Prostate gland (tissue), 2 donors: ENCODE results near the gene GBP2. TPM values are rescaled to one million over a fixed set of nuclear protein-coding genes. Genes with fewer than 3 reads are reported as not detected.
A peak's percentile ranks its signal among the peaks of the same experiment; 100 is the strongest.

Experiments
- DNase-seq: peaks from one replicate; pipeline ENCODE4 v3.0.0-alpha.2; 2019; ENCODE audit warnings: low spot score
- H3K27ac ChIP-seq, 2 donors: fragments of 200-600 bp; sonication (generic); 2 replicates each; pipeline ENCODE4 v1.5.1; 2017 to 2019
- H3K27me3 ChIP-seq: fragments of 200-600 bp; sonication (generic); replicated peaks from 2 replicates; pipeline ENCODE4 v1.5.1; 2019; ENCODE audit not compliant: insufficient read depth
- H3K36me3 ChIP-seq, 2 donors: fragments of 200-600 bp; sonication (generic); 1 replicate in 1 of 2; 2 replicates in 1 of 2; pipeline versions ENCODE4 v1.5.1 to v1.8.1; 2017 to 2019
- H3K4me1 ChIP-seq: fragments of 200-600 bp; sonication (generic); replicated peaks from 2 replicates; pipeline ENCODE4 v1.5.1; 2019
- H3K4me3 ChIP-seq, 2 donors: fragments of 200-600 bp; sonication (generic); 2 replicates each; pipeline ENCODE4 v1.5.1; 2017 to 2019
- H3K9me3 ChIP-seq: fragments of 200-600 bp; sonication (generic); 2 replicates; pipeline ENCODE4 v1.5.1; 2017
- POLR2A ChIP-seq: fragments of 450-650 bp; IDR thresholded peaks from one replicate; pipeline ENCODE4 v1.6.1; 2016; ENCODE audit warnings: antibody characterized with exemption, mild to moderate bottlenecking
- POLR2AphosphoS5 ChIP-seq: sonication (generic); formaldehyde crosslinking; IDR thresholded peaks from one replicate; pipeline ENCODE4 v1.6.1; 2017; ENCODE audit warnings: antibody characterized with exemption
- WGBS: methylation state at CpG from one replicate; pipeline ENCODE4 v1.1.5; 2018; 5-methylcytosine and 5-hydroxymethylcytosine counted together
- intact Hi-C: fragments of 100-400 bp; cut with DNase I; formaldehyde crosslinking; loops from one replicate; pipeline ENCODE4 v1.14.2; 2022
- total RNA-seq, 2 donors: library from RNA; depleted of rRNA; stranded (reverse); fragments of >200 nt; gene quantifications; one replicate each; pipeline ENCODE4 v1.1.0, GENCODE V29; 2016
- TF ChIP-seq, protein P1 (sequence below), 4 experiments: fragments of 200-600 bp in 2 of 4; fragments of 450-650 bp in 2 of 4; sonication (generic) in 2 of 4; IDR thresholded peaks; 1 replicate in 3 of 4; 2 replicates in 1 of 4; pipeline ENCODE4 v1.5.1; 2016 to 2019; ENCODE audit warnings: antibody characterized with exemption in 4 of 4, mild to moderate bottlenecking in 2 of 4, moderate library complexity in 2 of 4

GBP2 gene
- total RNA-seq, 2 donors from 2014 or later, result 34.8 to 66.4 TPM

DNA sequence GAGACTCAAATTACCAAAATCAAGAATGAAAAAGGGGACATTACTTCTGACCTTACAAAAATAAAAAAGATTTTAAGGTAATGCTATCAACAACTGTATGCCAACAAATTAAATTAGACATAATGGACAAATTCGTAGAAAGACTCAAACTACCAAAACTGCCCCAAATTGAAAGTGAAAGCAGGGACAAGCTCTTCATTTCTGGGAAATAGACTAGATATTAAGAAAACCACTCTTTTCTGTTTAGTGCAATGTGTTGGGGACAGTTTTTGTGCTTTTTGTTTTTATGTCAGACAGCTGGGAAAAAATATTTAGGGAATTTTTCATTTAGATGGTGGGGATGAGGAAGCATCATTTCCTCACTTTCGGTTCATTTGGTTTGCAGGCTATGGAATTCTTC lies 56.0 kb downstream of the GBP2 start:
- Histone ChIP-seq H3K27me3 (no peaks in the 10 kb centered on the region), H3K27ac (no peak overlapping the region), H3K36me3 (no peaks in the 10 kb centered on the region), H3K9me3 (no peaks in the 10 kb centered on the region), H3K4me3 (no peak overlapping the region), H3K4me1 (no peaks in the 10 kb centered on the region)
- intact Hi-C loops, result no loop called here
- no peak for DNase-seq
- TF ChIP-seq POLR2AphosphoS5 (no peak), POLR2A (no peak)
- TF ChIP-seq, protein P1, sequence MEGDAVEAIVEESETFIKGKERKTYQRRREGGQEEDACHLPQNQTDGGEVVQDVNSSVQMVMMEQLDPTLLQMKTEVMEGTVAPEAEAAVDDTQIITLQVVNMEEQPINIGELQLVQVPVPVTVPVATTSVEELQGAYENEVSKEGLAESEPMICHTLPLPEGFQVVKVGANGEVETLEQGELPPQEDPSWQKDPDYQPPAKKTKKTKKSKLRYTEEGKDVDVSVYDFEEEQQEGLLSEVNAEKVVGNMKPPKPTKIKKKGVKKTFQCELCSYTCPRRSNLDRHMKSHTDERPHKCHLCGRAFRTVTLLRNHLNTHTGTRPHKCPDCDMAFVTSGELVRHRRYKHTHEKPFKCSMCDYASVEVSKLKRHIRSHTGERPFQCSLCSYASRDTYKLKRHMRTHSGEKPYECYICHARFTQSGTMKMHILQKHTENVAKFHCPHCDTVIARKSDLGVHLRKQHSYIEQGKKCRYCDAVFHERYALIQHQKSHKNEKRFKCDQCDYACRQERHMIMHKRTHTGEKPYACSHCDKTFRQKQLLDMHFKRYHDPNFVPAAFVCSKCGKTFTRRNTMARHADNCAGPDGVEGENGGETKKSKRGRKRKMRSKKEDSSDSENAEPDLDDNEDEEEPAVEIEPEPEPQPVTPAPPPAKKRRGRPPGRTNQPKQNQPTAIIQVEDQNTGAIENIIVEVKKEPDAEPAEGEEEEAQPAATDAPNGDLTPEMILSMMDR (IDR thresholded peaks at IDR 0.05), result no peak
- 62% methylated on average over 2 of the region's 2 CpGs for WGBS

DNA sequence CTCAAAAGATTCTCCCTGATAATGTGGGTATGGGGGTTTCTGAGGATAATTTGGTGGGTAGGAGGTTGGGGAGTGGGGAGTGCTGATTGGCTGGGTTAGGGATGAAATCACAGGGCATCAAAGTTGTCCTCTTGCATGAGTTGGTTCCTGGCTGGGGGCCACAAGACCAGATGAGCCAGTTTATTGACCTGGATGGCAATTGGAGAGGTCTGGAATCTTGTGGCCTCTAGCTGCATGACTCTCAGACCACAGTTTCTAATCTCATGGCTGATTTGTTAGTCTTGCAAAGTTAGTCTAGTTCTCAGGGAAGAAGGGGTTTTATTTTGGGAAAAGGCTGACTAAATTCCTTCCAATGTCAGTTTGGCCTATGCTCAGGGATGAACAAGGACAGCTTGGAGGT lies 57.6 kb downstream of the GBP2 start:
- no peaks in the 10 kb centered on the region for H3K9me3 ChIP-seq
- no peak overlapping the region for H3K27ac ChIP-seq
- no peak for TF ChIP-seq POLR2A
- TF ChIP-seq POLR2AphosphoS5, result no peak
- TF ChIP-seq, protein P1 (IDR thresholded peaks at IDR 0.05), result no peak
- H3K4me3 ChIP-seq, result no peak overlapping the region
- no peaks in the 10 kb centered on the region for H3K4me1 ChIP-seq
- intact Hi-C loops, result no loop called here
- DNase-seq, result no peak
- no peaks in the 10 kb centered on the region for H3K36me3 ChIP-seq
- H3K27me3 ChIP-seq, result no peaks in the 10 kb centered on the region

DNA sequence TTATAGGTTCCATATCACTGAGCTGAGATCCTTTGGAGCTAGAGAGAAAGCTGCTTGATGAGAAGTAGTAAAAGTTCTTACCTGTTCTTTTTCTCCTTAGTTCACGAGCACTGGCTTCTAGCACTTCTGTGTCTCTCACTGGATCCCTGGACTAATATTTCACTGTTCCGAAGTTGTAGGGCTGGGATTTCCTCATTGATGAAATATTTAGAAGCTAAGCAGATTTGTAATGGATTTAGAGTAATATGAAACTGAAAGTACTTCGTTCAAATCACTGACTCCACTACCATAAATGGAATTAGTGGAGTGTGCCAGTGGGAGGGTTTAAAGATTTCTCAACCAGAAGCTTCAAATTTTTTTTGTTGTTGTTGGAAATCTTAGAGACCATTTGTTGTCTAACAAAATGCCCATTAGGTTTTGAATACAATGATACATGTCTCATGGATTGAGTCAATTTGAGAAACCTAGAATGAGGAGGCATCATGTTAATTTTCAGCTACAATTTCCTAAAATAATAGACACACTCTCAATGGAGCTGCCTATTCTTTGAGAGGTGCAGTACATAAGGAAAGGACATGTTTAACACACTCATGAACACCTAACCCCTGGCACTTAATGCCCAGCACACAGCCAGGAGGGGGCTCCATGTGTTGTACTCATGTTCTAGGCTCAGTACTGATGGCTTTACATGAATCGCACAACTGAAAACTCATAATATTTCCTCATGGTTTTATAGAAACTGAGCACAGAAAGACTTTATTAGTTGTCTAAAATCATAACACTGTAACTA lies 60.6 kb downstream of the GBP2 start, which contains the start of gene GBP1:
GBP1 (minus strand) TSS at position 130 of the 790 bp plus-strand sequence. CDS start 1,974 bp downstream, outside the sequence.
- no peaks in the 10 kb centered on the region for H3K4me1 ChIP-seq

DNA sequence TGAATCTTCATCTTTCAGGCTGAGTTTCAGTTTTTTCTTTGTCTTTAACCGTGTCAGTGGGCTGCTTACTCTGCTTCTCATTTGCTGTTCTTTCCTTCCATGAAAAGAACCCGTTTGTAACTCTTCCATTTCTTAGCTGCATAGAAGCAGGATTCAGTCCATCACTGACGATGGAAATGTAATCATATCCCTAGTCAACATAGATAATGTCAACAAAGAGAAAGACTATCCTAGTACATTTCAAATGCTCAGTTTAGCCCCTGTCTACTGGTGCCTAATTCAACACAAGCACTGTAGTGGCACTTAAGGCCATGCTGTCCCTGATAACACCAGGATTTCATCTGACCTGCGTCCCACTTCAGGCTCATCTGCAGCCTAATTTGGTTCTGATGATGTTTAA lies 61.3 kb downstream of the GBP2 start:
- Histone ChIP-seq H3K27ac (peak overlapping the region; percentile 84 to 86), H3K27me3 (no peaks in the 10 kb centered on the region), H3K9me3 (no peaks in the 10 kb centered on the region), H3K4me3 (peak overlapping the region; percentile 23 to 34), H3K36me3 (no peaks in the 10 kb centered on the region), H3K4me1 (no peaks in the 10 kb centered on the region)
- intact Hi-C loops, result no loop called here
- TF ChIP-seq, protein P1 (IDR thresholded peaks at IDR 0.05), result no peak
- TF ChIP-seq POLR2AphosphoS5 (no peak), POLR2A (no peak)
- WGBS, result 3% methylated on average over 4 of the region's 4 CpGs
- DNase-seq, result no peak

More for the DNA sequence above, 60.6 kb downstream of the GBP2 start, which contains the start of gene GBP1:
- intact Hi-C loops, result no loop called here
- Histone ChIP-seq H3K36me3 (no peaks in the 10 kb centered on the region), H3K27me3 (no peaks in the 10 kb centered on the region), H3K9me3 (no peaks in the 10 kb centered on the region), H3K4me3 (peak within 1 kb of the TSS; percentile 23 to 34), H3K27ac (peak within 1 kb of the TSS; percentile 84 to 86)
- TF ChIP-seq POLR2AphosphoS5 (peak; percentile 70), POLR2A (peak; percentile 26)
- TF ChIP-seq, protein P1 (IDR thresholded peaks at IDR 0.05), result no peak
- WGBS, result 15% methylated on average over 4 of the region's 4 CpGs
- peak; percentile 38 for DNase-seq

DNA sequence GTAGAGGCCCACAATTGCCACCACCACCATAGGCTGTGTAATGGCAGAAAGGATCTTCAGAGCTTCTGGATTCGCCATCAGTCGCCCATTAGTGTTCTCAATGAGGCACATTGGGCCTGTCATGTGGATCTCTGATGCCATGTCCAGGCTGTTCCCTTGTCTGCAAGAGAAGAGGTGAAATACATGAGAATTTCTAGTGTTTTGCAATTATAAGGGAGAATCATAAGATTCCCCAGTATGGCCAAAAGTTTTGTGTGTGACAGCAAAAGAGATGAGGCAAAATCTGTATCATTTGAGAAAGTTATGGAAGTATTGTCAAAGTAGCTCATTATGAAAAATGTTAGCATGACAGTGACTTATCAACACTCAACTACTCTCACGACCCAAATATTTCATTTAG lies 62.8 kb downstream of the GBP2 start:
- Histone ChIP-seq H3K27ac (peak overlapping the region; percentile 84 to 86), H3K27me3 (no peaks in the 10 kb centered on the region), H3K9me3 (no peaks in the 10 kb centered on the region), H3K4me3 (no peak overlapping the region), H3K36me3 (no peaks in the 10 kb centered on the region), H3K4me1 (no peaks in the 10 kb centered on the region)
- DNase-seq, result no peak
- WGBS, result 86% methylated on average over 3 of the region's 3 CpGs
- intact Hi-C loops, result loop anchor here (2.0 kb wide), 2 partner anchors 42 to 78 kb away; no protein-coding TSS in a partner anchor
- TF ChIP-seq POLR2A (no peak), POLR2AphosphoS5 (no peak)
- TF ChIP-seq, protein P1 (IDR thresholded peaks at IDR 0.05), result no peak
